ENCODE measurements around the gene LPGAT1.

GRCh38 chr1:211701733-211702132 lies 128.8 kb downstream of the LPGAT1 start:
- TF ChIP-seq CTCF (IDR thresholded peaks at IDR 0.05) = no peak
- TF ChIP-seq POLR2A (IDR thresholded peaks at IDR 0.05) = no peak

Measured in transverse colon (tissue), 3 donors.